Mucosa of descending colon (tissue), 3 donors: Measurements from ENCODE around the gene TNNI3K. TPM values are rescaled to one million over a fixed set of nuclear protein-coding genes. Genes with fewer than 3 reads are reported as not detected.

Source experiments
- ATAC-seq: fragments of 200-7000 bp; cut with Tn5 transposase; one replicate; pipeline ENCODE4 v1.9.1; 2020; ENCODE audit warnings: mild to moderate bottlenecking, moderate library complexity
- DNase-seq, 3 donors: peaks; one replicate each; pipeline ENCODE4 v3.0.0-alpha.2; 2020
- H3K36me3 ChIP-seq: fragments of 200-600 bp; one replicate; pipeline ENCODE4 v1.8.0; 2021; ENCODE audit warnings: low read depth, mild to moderate bottlenecking
- H3K4me1 ChIP-seq: fragments of 200-600 bp; one replicate; pipeline ENCODE4 v1.8.0; 2021; ENCODE audit warnings: low read depth, mild to moderate bottlenecking
- H3K4me3 ChIP-seq: fragments of 200-600 bp; one replicate; pipeline ENCODE4 v1.8.0; 2021; ENCODE audit warnings: mild to moderate bottlenecking
- H3K9me3 ChIP-seq: fragments of 200-600 bp; one replicate; pipeline ENCODE4 v1.8.0; 2021; ENCODE audit warnings: mild to moderate bottlenecking
- intact Hi-C, 2 donors: fragments of 100-400 bp; cut with DNase I in 1 of 2; cut with micrococcal nuclease in 1 of 2; formaldehyde crosslinking; loops; one replicate each; pipeline versions ENCODE4 v1.11.0 to v1.11.1; 2022; cut with DNase I, micrococcal nuclease
- total RNA-seq, 3 donors: library from RNA; stranded (reverse); fragmentation: NEBNext Ultra II Directional in 2 of 3; extraction: Animal tissue kit (Norgen Biotek cat#: 25700) in 2 of 3; gene quantifications; one replicate each; pipeline versions ENCODE4 v1.2.1 to v1.2.4, GENCODE V29; 2021 to 2023
- TF ChIP-seq, protein P1 (sequence below): fragments of 200-600 bp; IDR thresholded peaks from one replicate; pipeline ENCODE4 v1.8.0; 2022; ENCODE audit warnings: antibody characterized with exemption, mild to moderate bottlenecking
- donor health status: DM: no; HTN: no; CAD: no; lungs with moderate emphysema.
- donor health status: DM: no; HTN: no; CAD: no.
- donor health status: DM: no; HTN: yes; CAD: no.

TNNI3K gene
- total RNA-seq, 3 donors from 2014 or later = 0.72 to 1.1 (median 1.1) TPM

- TF ChIP-seq, protein P1, sequence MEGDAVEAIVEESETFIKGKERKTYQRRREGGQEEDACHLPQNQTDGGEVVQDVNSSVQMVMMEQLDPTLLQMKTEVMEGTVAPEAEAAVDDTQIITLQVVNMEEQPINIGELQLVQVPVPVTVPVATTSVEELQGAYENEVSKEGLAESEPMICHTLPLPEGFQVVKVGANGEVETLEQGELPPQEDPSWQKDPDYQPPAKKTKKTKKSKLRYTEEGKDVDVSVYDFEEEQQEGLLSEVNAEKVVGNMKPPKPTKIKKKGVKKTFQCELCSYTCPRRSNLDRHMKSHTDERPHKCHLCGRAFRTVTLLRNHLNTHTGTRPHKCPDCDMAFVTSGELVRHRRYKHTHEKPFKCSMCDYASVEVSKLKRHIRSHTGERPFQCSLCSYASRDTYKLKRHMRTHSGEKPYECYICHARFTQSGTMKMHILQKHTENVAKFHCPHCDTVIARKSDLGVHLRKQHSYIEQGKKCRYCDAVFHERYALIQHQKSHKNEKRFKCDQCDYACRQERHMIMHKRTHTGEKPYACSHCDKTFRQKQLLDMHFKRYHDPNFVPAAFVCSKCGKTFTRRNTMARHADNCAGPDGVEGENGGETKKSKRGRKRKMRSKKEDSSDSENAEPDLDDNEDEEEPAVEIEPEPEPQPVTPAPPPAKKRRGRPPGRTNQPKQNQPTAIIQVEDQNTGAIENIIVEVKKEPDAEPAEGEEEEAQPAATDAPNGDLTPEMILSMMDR = no peak
- Histone ChIP-seq H3K36me3 (no peaks in the 10 kb centered on the region), H3K4me1 (no peaks in the 10 kb centered on the region), H3K9me3 (no peaks in the 10 kb centered on the region), H3K4me3 (no peak overlapping the region)
- ATAC-seq (no peak), DNase-seq (no peak)
- intact Hi-C loops = no loop called here
These were observed 30.8 kb downstream of the TNNI3K start for GRCh38 chr1:74266001-74266400.

DNA sequence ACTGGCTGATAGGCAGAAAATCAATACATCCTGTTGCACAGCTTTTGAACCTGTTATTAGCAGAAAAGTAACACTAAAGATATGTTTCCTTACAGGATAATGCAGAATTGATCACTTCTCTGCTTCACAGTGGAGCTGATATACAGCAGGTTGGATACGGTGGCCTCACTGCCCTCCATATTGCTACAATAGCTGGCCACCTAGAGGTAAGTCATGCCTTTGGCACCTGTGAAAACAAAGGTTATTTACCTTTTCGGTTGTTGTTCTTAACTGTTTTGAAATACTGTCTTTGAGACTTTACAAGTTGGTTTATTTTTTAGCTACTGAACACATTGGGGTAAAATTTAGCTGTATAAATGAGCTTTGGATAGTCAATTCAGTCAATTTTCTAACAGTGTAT is 36.3 kb downstream of the TNNI3K start:
- intact Hi-C loops = no loop called here
- no peaks in the 10 kb centered on the region for H3K9me3 ChIP-seq
- H3K36me3 ChIP-seq = no peaks in the 10 kb centered on the region
- ATAC-seq = no peak
- no peak overlapping the region for H3K4me3 ChIP-seq
- no peaks in the 10 kb centered on the region for H3K4me1 ChIP-seq
- TF ChIP-seq, protein P1 = no peak
- DNase-seq = no peak

- intact Hi-C loops = no loop called here
These were observed 45.6 kb downstream of the TNNI3K start for GRCh38 chr1:74280642-74281396.

GRCh38 chr1:74286414-74286813 is 51.2 kb downstream of the TNNI3K start:
- TF ChIP-seq, protein P1 = no peak
- ATAC-seq (no peak), DNase-seq (no peak)
- no peaks in the 10 kb centered on the region for H3K36me3 ChIP-seq
- intact Hi-C loops = no loop called here
- no peaks in the 10 kb centered on the region for H3K9me3 ChIP-seq
- H3K4me1 ChIP-seq = no peaks in the 10 kb centered on the region
- H3K4me3 ChIP-seq = no peak overlapping the region

More at GRCh38 chr1:74280642-74281396, 45.6 kb downstream of the TNNI3K start:
- Histone ChIP-seq H3K9me3 (no peaks in the 10 kb centered on the region), H3K4me1 (no peaks in the 10 kb centered on the region), H3K4me3 (no peak overlapping the region), H3K36me3 (no peaks in the 10 kb centered on the region)
- TF ChIP-seq, protein P1 = no peak
- DNase-seq (no peak), ATAC-seq (no peak)

DNA sequence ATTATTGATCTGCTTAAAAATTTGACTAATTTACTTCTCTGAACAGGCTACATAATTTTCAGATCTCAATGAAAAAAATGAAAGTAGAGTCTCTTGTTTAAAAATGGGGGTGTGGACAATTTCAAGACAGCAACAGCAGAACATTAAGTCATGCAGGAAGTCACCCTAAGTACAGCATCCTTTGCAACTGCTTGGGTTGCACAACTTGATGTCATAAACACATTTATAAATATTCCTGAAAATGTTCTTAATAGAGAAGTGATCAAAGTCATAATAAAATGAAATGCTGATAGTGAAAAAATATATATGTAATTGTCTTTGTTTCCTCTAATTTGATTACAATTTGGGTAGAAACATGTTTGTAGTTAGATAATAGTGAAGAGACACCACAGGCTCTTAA is 79.3 kb downstream of the TNNI3K start:
- no peak for ATAC-seq
- no peak for DNase-seq
- TF ChIP-seq, protein P1 = no peak

More for the DNA sequence above, 79.3 kb downstream of the TNNI3K start:
- Histone ChIP-seq H3K9me3 (no peaks in the 10 kb centered on the region), H3K4me1 (no peaks in the 10 kb centered on the region), H3K4me3 (no peak overlapping the region), H3K36me3 (no peaks in the 10 kb centered on the region)
- intact Hi-C loops = no loop called here
